Measurements from ENCODE around the gene CEP295NL. TPM values are rescaled to one million over a fixed set of nuclear protein-coding genes. Genes with fewer than 3 reads are reported as not detected.

Gene CEP295NL
- total RNA-seq, 1 experiment from 2014 or later, result 1.5 TPM

- no peak for DNase-seq (ENCODE audit: low spot score)
- Histone ChIP-seq H3K27me3 (replicated peaks; ENCODE audit: insufficient read depth, low read depth, low read length, poor library complexity) (no peaks in the 10 kb centered on the region), H3K27ac (ENCODE audit: low read depth, low read length, poor library complexity, severe bottlenecking) (no peak overlapping the region), H3K36me3 (ENCODE audit: insufficient read depth, low read length, poor library complexity, severe bottlenecking) (no peaks in the 10 kb centered on the region), H3K9me3 (ENCODE audit: low read depth, low read length, poor library complexity, severe bottlenecking) (no peaks in the 10 kb centered on the region), H3K4me3 (ENCODE audit: low read depth, low read length, poor library complexity, severe bottlenecking) (no peak overlapping the region), H3K4me1 (ENCODE audit: insufficient read depth, low read length, poor library complexity, severe bottlenecking) (peaks cover 5% of the 10 kb centered on the region)
- no peak for TF ChIP-seq CTCF (conservative IDR thresholded peaks at IDR 0.05; ENCODE audit: low read depth, low read length)
- TF ChIP-seq EZH2 (IDR thresholded peaks at IDR 0.05; ENCODE audit: borderline replicate concordance, low read depth, low read length, poor library complexity, severe bottlenecking), result no peak
- intact Hi-C loops (cut with micrococcal nuclease; ENCODE audit: unreplicated experiment), result no loop called here
- ChIA-PET POLR2A (ENCODE audit: low non-redundant PET) (no interaction called here), CTCF (no interaction called here)
- BruUV-seq (replicated peaks), result no TSS peak
Measured at GRCh38 chr17:78882540-78883088, 20.4 kb downstream of the CEP295NL start.

GRCh38 chr17:78879635-78880186 is 23.3 kb downstream of the CEP295NL start:
- BruUV-seq (replicated peaks), result no TSS peak
- intact Hi-C loops (cut with micrococcal nuclease; ENCODE audit: unreplicated experiment), result no loop called here
- peak; percentile 20 for DNase-seq (ENCODE audit: low spot score)
- Histone ChIP-seq H3K27me3 (replicated peaks; ENCODE audit: insufficient read depth, low read depth, low read length, poor library complexity) (no peaks in the 10 kb centered on the region), H3K9me3 (ENCODE audit: low read depth, low read length, poor library complexity, severe bottlenecking) (no peaks in the 10 kb centered on the region), H3K27ac (ENCODE audit: low read depth, low read length, poor library complexity, severe bottlenecking) (no peak overlapping the region), H3K36me3 (ENCODE audit: insufficient read depth, low read length, poor library complexity, severe bottlenecking) (no peaks in the 10 kb centered on the region), H3K4me1 (ENCODE audit: insufficient read depth, low read length, poor library complexity, severe bottlenecking) (peaks cover 5% of the 10 kb centered on the region), H3K4me3 (ENCODE audit: low read depth, low read length, poor library complexity, severe bottlenecking) (no peak overlapping the region)
- ChIA-PET CTCF (interaction anchor here (1.0 kb wide), 1 partner anchor 9 kb away, joined by 3 read pairs; no protein-coding TSS in a partner anchor), POLR2A (ENCODE audit: low non-redundant PET) (no interaction called here)
- no peak for TF ChIP-seq EZH2 (IDR thresholded peaks at IDR 0.05; ENCODE audit: borderline replicate concordance, low read depth, low read length, poor library complexity, severe bottlenecking)
- TF ChIP-seq CTCF (conservative IDR thresholded peaks at IDR 0.05; ENCODE audit: low read depth, low read length), result no peak

- Histone ChIP-seq H3K4me1 (ENCODE audit: insufficient read depth, low read length, poor library complexity, severe bottlenecking) (peaks cover 4% of the 10 kb centered on the region), H3K27me3 (replicated peaks; ENCODE audit: insufficient read depth, low read depth, low read length, poor library complexity) (no peaks in the 10 kb centered on the region), H3K4me3 (ENCODE audit: low read depth, low read length, poor library complexity, severe bottlenecking) (no peak overlapping the region), H3K27ac (ENCODE audit: low read depth, low read length, poor library complexity, severe bottlenecking) (no peak overlapping the region), H3K36me3 (ENCODE audit: insufficient read depth, low read length, poor library complexity, severe bottlenecking) (no peaks in the 10 kb centered on the region), H3K9me3 (ENCODE audit: low read depth, low read length, poor library complexity, severe bottlenecking) (no peaks in the 10 kb centered on the region)
- POLR2A ChIA-PET (ENCODE audit: low non-redundant PET), result no interaction called here
- intact Hi-C loops (cut with micrococcal nuclease; ENCODE audit: unreplicated experiment), result no loop called here
- no peak for TF ChIP-seq EZH2 (IDR thresholded peaks at IDR 0.05; ENCODE audit: borderline replicate concordance, low read depth, low read length, poor library complexity, severe bottlenecking)
- no peak for TF ChIP-seq CTCF (conservative IDR thresholded peaks at IDR 0.05; ENCODE audit: low read depth, low read length)
- no peak for DNase-seq (ENCODE audit: low spot score)
- no TSS peak for BruUV-seq (replicated peaks)
- CTCF ChIA-PET, result no interaction called here
Measured at GRCh38 chr17:78878871-78879527, 24.0 kb downstream of the CEP295NL start.
